Measurements from ENCODE around the gene IL18BP. TPM values are rescaled to one million over a fixed set of nuclear protein-coding genes. Genes with fewer than 3 reads are reported as not detected.

IL18BP gene
- polyA plus RNA-seq = 1.4 to 4.7 TPM (median 2.9 TPM) in 3 replicates
- 1.9 TPM for polyA plus RNA-seq (2011; ENCODE audit: low read depth)
- 0.26 and 0.44 TPM in 2 replicates for polyA plus RNA-seq (2011; cell fraction: cytosol; rRNA removed)
- 18.8 and 19.7 TPM in 2 replicates for polyA plus RNA-seq (2011; cell fraction: nucleus; rRNA removed)
- polyA plus RNA-seq (2012; ENCODE audit: low replicate concordance) = 0.87 and 1.8 TPM in 2 replicates
- 1.9 to 4.7 TPM (median 3.4 TPM) in 3 replicates for polyA minus RNA-seq
- polyA minus RNA-seq (2011; cell fraction: cytosol; rRNA and poly(A)+ RNA removed) = not detected
- polyA minus RNA-seq (2011; cell fraction: nucleus; rRNA and poly(A)+ RNA removed) = 4.5 and 9.5 TPM in 2 replicates

GRCh38 chr11:71998649-71999310 is at the start of gene IL18BP:
Gene IL18BP, plus strand, starts transcription at chr11:71998909. Its CDS starts 1,076 bp downstream, at chr11:71999985.
- H3K27ac ChIP-seq (ENCODE audit: control insufficient read depth, insufficient read depth, low read length) = no peak within 1 kb of the TSS
- no peak within 1 kb of the TSS for H3K9ac ChIP-seq (ENCODE audit: control insufficient read depth, extremely low read depth, insufficient read depth, low read length)
- H3K36me3 ChIP-seq (ENCODE audit: control insufficient read depth in 2 of 2, extremely low read depth in 1 of 2, insufficient read depth in 2 of 2, low read length in 2 of 2) = peaks cover 11 to 20% of the 10 kb centered on the region in 2 experiments
- DNase-seq (ENCODE audit: low read depth, low spot score) (no peak), FAIRE-seq (no peak)
- H3K27me3 ChIP-seq (ENCODE audit: control insufficient read depth, extremely low read depth, insufficient read depth, low read length) = no peaks in the 10 kb centered on the region
- H3K4me1 ChIP-seq (ENCODE audit: control insufficient read depth, extremely low read depth, insufficient read depth, low read length) = no peaks in the 10 kb centered on the region
- TF ChIP-seq CTCF (optimal IDR thresholded peaks at IDR 0.05 in 1 of 3, IDR thresholded peaks at IDR 0.05 in 1 of 3, conservative IDR thresholded peaks at IDR 0.05 in 1 of 3; ENCODE audit: extremely low read depth in 1 of 3, insufficient read depth in 2 of 3, low read length in 3 of 3) = no peak
- dilution Hi-C loops (cut with MboI; ENCODE audit: extremely low pct_ligation_motif_present, low sequenced_read_pairs) = no loop called here
- H3K9me1 ChIP-seq (ENCODE audit: control insufficient read depth, extremely low read depth, insufficient read depth, low read length) = no peaks in the 10 kb centered on the region
- H3K4me3 ChIP-seq (ENCODE audit: control insufficient read depth in 2 of 3, extremely low read depth in 1 of 3, insufficient read depth in 2 of 3, low read depth in 1 of 3, low read length in 3 of 3) = no peak within 1 kb of the TSS
- H3K9me3 ChIP-seq (ENCODE audit: control insufficient read depth, low read depth, low read length) = no peaks in the 10 kb centered on the region
- H4K20me1 ChIP-seq (ENCODE audit: control insufficient read depth, extremely low read depth, insufficient read depth, low read length) = no peaks in the 10 kb centered on the region
- no peak within 1 kb of the TSS for H2AFZ ChIP-seq (ENCODE audit: control insufficient read depth, low read length)
- H3K4me2 ChIP-seq (ENCODE audit: control insufficient read depth, extremely low read depth, insufficient read depth, low read depth, low read length) = no peak within 1 kb of the TSS
- no peaks in the 10 kb centered on the region for H3K79me2 ChIP-seq (ENCODE audit: control insufficient read depth, insufficient read depth, low read length)

- TF ChIP-seq EZH2 (IDR thresholded peaks at IDR 0.05; ENCODE audit: low read length) (no peak), CTCF (optimal IDR thresholded peaks at IDR 0.05 in 1 of 3, IDR thresholded peaks at IDR 0.05 in 1 of 3, conservative IDR thresholded peaks at IDR 0.05 in 1 of 3; ENCODE audit: extremely low read depth in 1 of 3, insufficient read depth in 2 of 3, low read length in 3 of 3) (no peak)
- H3K79me2 ChIP-seq (ENCODE audit: control insufficient read depth, insufficient read depth, low read length) = peaks cover 45% of the 10 kb centered on the region
- DNase-seq (ENCODE audit: low read depth, low spot score) = no peak
- H3K4me2 ChIP-seq (ENCODE audit: control insufficient read depth, extremely low read depth, insufficient read depth, low read depth, low read length) = no peak overlapping the region
- no peaks in the 10 kb centered on the region for H3K27me3 ChIP-seq (ENCODE audit: control insufficient read depth, extremely low read depth, insufficient read depth, low read length)
- H3K36me3 ChIP-seq (ENCODE audit: control insufficient read depth in 2 of 2, extremely low read depth in 1 of 2, insufficient read depth in 2 of 2, low read length in 2 of 2) = peaks cover 1 to 3% of the 10 kb centered on the region in 2 experiments
- no peak overlapping the region for H3K4me3 ChIP-seq (ENCODE audit: control insufficient read depth in 2 of 3, extremely low read depth in 1 of 3, insufficient read depth in 2 of 3, low read depth in 1 of 3, low read length in 3 of 3)
- H3K4me1 ChIP-seq (ENCODE audit: control insufficient read depth, extremely low read depth, insufficient read depth, low read length) = peaks cover 32% of the 10 kb centered on the region
- FAIRE-seq = no peak
- no peak overlapping the region for H2AFZ ChIP-seq (ENCODE audit: control insufficient read depth, low read length)
- H4K20me1 ChIP-seq (ENCODE audit: control insufficient read depth, extremely low read depth, insufficient read depth, low read length) = no peaks in the 10 kb centered on the region
- H3K9me1 ChIP-seq (ENCODE audit: control insufficient read depth, extremely low read depth, insufficient read depth, low read length) = no peaks in the 10 kb centered on the region
- H3K9me3 ChIP-seq (ENCODE audit: control insufficient read depth, low read depth, low read length) = no peaks in the 10 kb centered on the region
- H3K27ac ChIP-seq (ENCODE audit: control insufficient read depth, insufficient read depth, low read length) = no peak overlapping the region
- no peak overlapping the region for H3K9ac ChIP-seq (ENCODE audit: control insufficient read depth, extremely low read depth, insufficient read depth, low read length)
- dilution Hi-C loops (cut with MboI; ENCODE audit: extremely low pct_ligation_motif_present, low sequenced_read_pairs) = no loop called here
Measured at GRCh38 chr11:71949034-71949433, 49.7 kb upstream of the IL18BP start.

All from keratinocyte (primary cell).